ENCODE data around the gene CPA1.

CPA1 gene

GRCh38 chr7:130432886-130433285, 52.6 kb downstream of the CPA1 start:
- DNase-seq = no peak

DNA sequence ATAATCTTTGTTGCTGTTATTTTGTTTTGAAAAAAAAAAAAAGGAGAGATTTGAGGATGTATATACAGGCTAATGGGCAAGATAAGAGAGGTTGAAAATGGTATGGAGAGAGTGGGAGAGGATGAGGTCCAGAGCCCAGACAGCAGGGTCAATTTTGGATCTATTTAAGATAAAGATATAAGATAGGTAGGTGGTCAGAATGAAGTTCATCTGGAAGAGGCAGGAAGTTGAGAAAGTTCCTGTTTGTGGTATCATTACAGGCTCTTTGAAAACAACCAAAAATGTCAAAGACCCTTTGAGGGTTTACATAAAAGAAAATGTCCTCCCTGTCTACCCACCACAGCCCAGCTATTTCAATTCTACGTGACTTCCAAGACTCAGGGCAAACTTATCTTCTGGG, 53.0 kb downstream of the CPA1 start:
- no peak for DNase-seq

- no peak for DNase-seq
These were observed 55.1 kb downstream of the CPA1 start for GRCh38 chr7:130435311-130435854.

GRCh38 chr7:130436253-130436652, 56.0 kb downstream of the CPA1 start:
- DNase-seq = no peak
